GM21381 (cell line): Measurements from ENCODE around the gene ZNF37A.
"Not testable (repeated sequence)": the region's sequence is repeated elsewhere in the genome, so short reads cannot be mapped to it uniquely, and the experiment has no call there.

Experiments
- ATAC-seq: cut with Tn5 transposase; IDR thresholded peaks from one replicate; pipeline ENCODE4 v1.9.1; 2021; ENCODE audit warnings: mild to moderate bottlenecking, moderate library complexity; ENCODE audit not compliant: unreplicated experiment

Gene ZNF37A

GRCh38 chr10:38147686-38148085 is 53.5 kb downstream of the ZNF37A start:
- ATAC-seq: no peak

GRCh38 chr10:38150891-38151463 is 56.8 kb downstream of the ZNF37A start:
- ATAC-seq: not testable (repeated sequence)

GRCh38 chr10:38156416-38157269 is 62.5 kb downstream of the ZNF37A start:
- no peak for ATAC-seq

GRCh38 chr10:38157270-38157685 is 63.1 kb downstream of the ZNF37A start:
- ATAC-seq: no peak

GRCh38 chr10:38159004-38159403 is 64.9 kb downstream of the ZNF37A start:
- no peak for ATAC-seq

GRCh38 chr10:38163617-38164016 is 69.5 kb downstream of the ZNF37A start:
- no peak for ATAC-seq

- ATAC-seq: no peak
Measured at GRCh38 chr10:38174336-38174735, 80.2 kb downstream of the ZNF37A start.

GRCh38 chr10:38184477-38184876 is 90.3 kb downstream of the ZNF37A start:
- ATAC-seq: no peak
